ENCODE data around the gene MCTP2. TPM values are rescaled to one million over a fixed set of nuclear protein-coding genes. Genes with fewer than 3 reads are reported as not detected.

MCTP2 gene
- total RNA-seq, 5 donors from 2014 or later (not counting 1 experiment from before 2014, with no cell fraction given), result 16.0 to 31.3 (median 22.4) TPM

- peaks cover 34 to 39% of the 10 kb centered on the region in 2 donors for H3K27me3 Mint-ChIP-seq
Observed at GRCh38 chr15:94212291-94212690, 19.1 kb upstream of the MCTP2 start.

GRCh38 chr15:94225616-94226015, 5.7 kb upstream of the MCTP2 start:
- H3K4me3 ChIP-seq (ENCODE audit: control insufficient read depth in 1 of 2, extremely low read depth in 1 of 2, low read length in 1 of 2), result no peak overlapping the region
- peaks cover 9 to 11% of the 10 kb centered on the region in 2 experiments for H3K4me1 ChIP-seq (ENCODE audit: control insufficient read depth in 1 of 2, extremely low read depth in 1 of 2, insufficient read depth in 2 of 2, low read length in 2 of 2)
- H3K9me3 ChIP-seq, result no peaks in the 10 kb centered on the region
- H3K36me3 Mint-ChIP-seq, result no peaks in the 10 kb centered on the region
- ChIA-PET POLR2A (no interaction called here), CTCF (no interaction called here)
- H3K9me3 Mint-ChIP-seq, result peaks cover 0 to 8% (median 0%) of the 10 kb centered on the region in 3 donors
- H3K4me3 Mint-ChIP-seq, result no peak overlapping the region
- H3K27me3 ChIP-seq (replicated peaks in 1 of 2; ENCODE audit: control insufficient read depth in 2 of 2, extremely low read depth in 1 of 2, insufficient read depth in 2 of 2, low read length in 1 of 2), result no peaks in the 10 kb centered on the region
- H3K4me1 Mint-ChIP-seq, result peaks cover 14 to 23% (median 17%) of the 10 kb centered on the region in 3 donors
- H3K36me3 ChIP-seq (ENCODE audit: control insufficient read depth in 2 of 2, extremely low read depth in 1 of 2, insufficient read depth in 1 of 2, low read length in 1 of 2), result no peaks in the 10 kb centered on the region
- no peak overlapping the region for H3K27ac Mint-ChIP-seq
- H3K27ac ChIP-seq (ENCODE audit: low read length), result no peak overlapping the region
- DNase-seq (no peak), ATAC-seq (replicated peaks in 1 of 4) (no peak)
- WGBS (ENCODE audit: insufficient coverage), result no CpG with 5 or more reads among the region's 2 CpGs
- peaks cover 0 to 4% of the 10 kb centered on the region in 2 donors for H3K27me3 Mint-ChIP-seq

More at GRCh38 chr15:94212291-94212690, 19.1 kb upstream of the MCTP2 start:
- Mint-ChIP-seq H3K9me3 (no peaks in the 10 kb centered on the region), H3K36me3 (no peaks in the 10 kb centered on the region), H3K4me3 (no peak overlapping the region), H3K4me1 (no peaks in the 10 kb centered on the region), H3K27ac (no peak overlapping the region)
- ATAC-seq (replicated peaks in 1 of 4) (no peak), DNase-seq (no peak)
- Histone ChIP-seq H3K4me3 (ENCODE audit: control insufficient read depth in 1 of 2, extremely low read depth in 1 of 2, low read length in 1 of 2) (no peak overlapping the region), H3K27me3 (replicated peaks in 1 of 2; ENCODE audit: control insufficient read depth in 2 of 2, extremely low read depth in 1 of 2, insufficient read depth in 2 of 2, low read length in 1 of 2) (peaks cover 0 to 6% of the 10 kb centered on the region in 2 experiments), H3K9me3 (no peaks in the 10 kb centered on the region), H3K27ac (ENCODE audit: low read length) (no peak overlapping the region), H3K36me3 (ENCODE audit: control insufficient read depth in 2 of 2, extremely low read depth in 1 of 2, insufficient read depth in 1 of 2, low read length in 1 of 2) (no peaks in the 10 kb centered on the region), H3K4me1 (ENCODE audit: control insufficient read depth in 1 of 2, extremely low read depth in 1 of 2, insufficient read depth in 2 of 2, low read length in 2 of 2) (no peaks in the 10 kb centered on the region)
- WGBS (ENCODE audit: insufficient coverage), result 87% methylated on average over 3 of the region's 5 CpGs
- POLR2A ChIA-PET, result no interaction called here
- CTCF ChIA-PET, result no interaction called here

GRCh38 chr15:94228611-94229010, 2.8 kb upstream of the MCTP2 start:
- WGBS (ENCODE audit: insufficient coverage), result no CpG with 5 or more reads among the region's 2 CpGs
- no peak overlapping the region for H3K27ac Mint-ChIP-seq
- H3K27ac ChIP-seq (ENCODE audit: low read length), result no peak overlapping the region
- no peaks in the 10 kb centered on the region for H3K36me3 ChIP-seq (ENCODE audit: control insufficient read depth in 2 of 2, extremely low read depth in 1 of 2, insufficient read depth in 1 of 2, low read length in 1 of 2)
- peaks cover 0 to 4% of the 10 kb centered on the region in 2 donors for H3K27me3 Mint-ChIP-seq
- no peaks in the 10 kb centered on the region for H3K9me3 ChIP-seq
- peaks cover 9 to 26% of the 10 kb centered on the region in 2 experiments for H3K4me1 ChIP-seq (ENCODE audit: control insufficient read depth in 1 of 2, extremely low read depth in 1 of 2, insufficient read depth in 2 of 2, low read length in 2 of 2)
- DNase-seq, result no peak
- no peak for ATAC-seq (replicated peaks in 1 of 4)
- H3K4me3 Mint-ChIP-seq, result no peak overlapping the region
- H3K36me3 Mint-ChIP-seq, result no peaks in the 10 kb centered on the region
- POLR2A ChIA-PET, result no interaction called here
- peaks cover 30 to 48% (median 38%) of the 10 kb centered on the region in 3 donors for H3K4me1 Mint-ChIP-seq
- CTCF ChIA-PET, result interaction anchor here in 1 of 2 donors (1.0 to 4.4 kb wide), 2 partner anchors 96 to 109 kb away, joined by 3 to 25 read pairs; no protein-coding TSS in a partner anchor
- peaks cover 0 to 1% (median 0%) of the 10 kb centered on the region in 3 donors for H3K9me3 Mint-ChIP-seq
- no peak overlapping the region for H3K4me3 ChIP-seq (ENCODE audit: control insufficient read depth in 1 of 2, extremely low read depth in 1 of 2, low read length in 1 of 2)
- H3K27me3 ChIP-seq (replicated peaks in 1 of 2; ENCODE audit: control insufficient read depth in 2 of 2, extremely low read depth in 1 of 2, insufficient read depth in 2 of 2, low read length in 1 of 2), result no peaks in the 10 kb centered on the region

GRCh38 chr15:94229591-94230369, 1.6 kb upstream of the MCTP2 start:
- H3K9me3 ChIP-seq, result no peaks in the 10 kb centered on the region
- ChIA-PET POLR2A (interaction anchor here in 1 of 2 donors (0.7 to 1.4 kb wide), 2 partner anchors 33 to 76 kb away, joined by 3 read pairs; no protein-coding TSS in a partner anchor), CTCF (interaction anchor here in 1 of 2 donors (0.6 to 4.4 kb wide), 8 partner anchors 9 to 1142 kb away, joined by 3 to 25 read pairs (median 4); no protein-coding TSS in a partner anchor)
- no peaks in the 10 kb centered on the region for H3K27me3 ChIP-seq (replicated peaks in 1 of 2; ENCODE audit: control insufficient read depth in 2 of 2, extremely low read depth in 1 of 2, insufficient read depth in 2 of 2, low read length in 1 of 2)
- 0% methylated on average over 3 of the region's 10 CpGs for WGBS (ENCODE audit: insufficient coverage)
- H3K36me3 ChIP-seq (ENCODE audit: control insufficient read depth in 2 of 2, extremely low read depth in 1 of 2, insufficient read depth in 1 of 2, low read length in 1 of 2), result no peaks in the 10 kb centered on the region
- peak in 3 of 4 experiments; percentile 14 to 35 (median 15) for ATAC-seq (replicated peaks in 1 of 4)
- H3K4me3 ChIP-seq (ENCODE audit: control insufficient read depth in 1 of 2, extremely low read depth in 1 of 2, low read length in 1 of 2), result peak overlapping the region in 1 of 2 donors; percentile 59
- H3K9me3 Mint-ChIP-seq, result no peaks in the 10 kb centered on the region
- no peaks in the 10 kb centered on the region for H3K27me3 Mint-ChIP-seq
- peak overlapping the region; percentile 90 to 91 for H3K27ac Mint-ChIP-seq
- H3K36me3 Mint-ChIP-seq, result no peaks in the 10 kb centered on the region
- peak overlapping the region; percentile 88 to 94 (median 91) for H3K4me3 Mint-ChIP-seq
- H3K4me1 ChIP-seq (ENCODE audit: control insufficient read depth in 1 of 2, extremely low read depth in 1 of 2, insufficient read depth in 2 of 2, low read length in 2 of 2), result peaks cover 9 to 26% of the 10 kb centered on the region in 2 experiments
- H3K4me1 Mint-ChIP-seq, result peaks cover 30 to 58% (median 43%) of the 10 kb centered on the region in 3 donors
- H3K27ac ChIP-seq (ENCODE audit: low read length), result peak overlapping the region; percentile 87
- DNase-seq, result peak in 31 of 35 experiments; percentile 5 to 75 (median 31)

GRCh38 chr15:94230431-94230882, 904 bp upstream of the MCTP2 start:
- DNase-seq, result no peak
- Mint-ChIP-seq H3K4me3 (peak overlapping the region; percentile 88 to 94 (median 91)), H3K36me3 (no peaks in the 10 kb centered on the region), H3K9me3 (no peaks in the 10 kb centered on the region), H3K4me1 (peaks cover 31 to 62% (median 44%) of the 10 kb centered on the region in 3 donors), H3K27ac (peak overlapping the region; percentile 91 to 93), H3K27me3 (no peaks in the 10 kb centered on the region)
- no peaks in the 10 kb centered on the region for H3K36me3 ChIP-seq (ENCODE audit: control insufficient read depth in 2 of 2, extremely low read depth in 1 of 2, insufficient read depth in 1 of 2, low read length in 1 of 2)
- no peak for ATAC-seq (replicated peaks in 1 of 4)
- WGBS (ENCODE audit: insufficient coverage), result 27% methylated on average over 6 of the region's 11 CpGs
- ChIA-PET POLR2A (interaction anchor here in 1 of 2 donors (0.7 to 1.4 kb wide), 2 partner anchors 32 to 75 kb away, joined by 3 read pairs; no protein-coding TSS in a partner anchor), CTCF (interaction anchor here in 1 of 2 donors (0.8 to 4.4 kb wide), 5 partner anchors 9 to 1143 kb away, joined by 3 to 25 read pairs (median 4); no protein-coding TSS in a partner anchor)
- peak overlapping the region; percentile 59 to 72 for H3K4me3 ChIP-seq (ENCODE audit: control insufficient read depth in 1 of 2, extremely low read depth in 1 of 2, low read length in 1 of 2)
- H3K27me3 ChIP-seq (replicated peaks in 1 of 2; ENCODE audit: control insufficient read depth in 2 of 2, extremely low read depth in 1 of 2, insufficient read depth in 2 of 2, low read length in 1 of 2), result no peaks in the 10 kb centered on the region
- no peaks in the 10 kb centered on the region for H3K9me3 ChIP-seq
- peaks cover 9 to 26% of the 10 kb centered on the region in 2 experiments for H3K4me1 ChIP-seq (ENCODE audit: control insufficient read depth in 1 of 2, extremely low read depth in 1 of 2, insufficient read depth in 2 of 2, low read length in 2 of 2)
- peak overlapping the region; percentile 87 for H3K27ac ChIP-seq (ENCODE audit: low read length)

- no peaks in the 10 kb centered on the region for H3K9me3 ChIP-seq
- WGBS (ENCODE audit: insufficient coverage), result 22% methylated on average over 18 of the region's 25 CpGs
- H3K27ac ChIP-seq (ENCODE audit: low read length), result peak overlapping the region; percentile 48
- H3K27me3 Mint-ChIP-seq, result no peaks in the 10 kb centered on the region
- ATAC-seq (replicated peaks in 1 of 4) (peak; percentile 10 to 19 (median 11)), DNase-seq (peak in 6 of 35 experiments; percentile 4 to 15 (median 4))
- POLR2A ChIA-PET, result no interaction called here
- H3K4me3 Mint-ChIP-seq, result peak overlapping the region; percentile 88 to 94 (median 91)
- H3K4me1 ChIP-seq (ENCODE audit: control insufficient read depth in 1 of 2, extremely low read depth in 1 of 2, insufficient read depth in 2 of 2, low read length in 2 of 2), result peaks cover 9 to 26% of the 10 kb centered on the region in 2 experiments
- no peaks in the 10 kb centered on the region for H3K36me3 Mint-ChIP-seq
- no peaks in the 10 kb centered on the region for H3K36me3 ChIP-seq (ENCODE audit: control insufficient read depth in 2 of 2, extremely low read depth in 1 of 2, insufficient read depth in 1 of 2, low read length in 1 of 2)
- H3K4me3 ChIP-seq (ENCODE audit: control insufficient read depth in 1 of 2, extremely low read depth in 1 of 2, low read length in 1 of 2), result peak overlapping the region; percentile 59 to 72
- no peaks in the 10 kb centered on the region for H3K27me3 ChIP-seq (replicated peaks in 1 of 2; ENCODE audit: control insufficient read depth in 2 of 2, extremely low read depth in 1 of 2, insufficient read depth in 2 of 2, low read length in 1 of 2)
- no peaks in the 10 kb centered on the region for H3K9me3 Mint-ChIP-seq
- H3K27ac Mint-ChIP-seq, result peak overlapping the region; percentile 21 to 54
- CTCF ChIA-PET, result interaction anchor here in 1 of 2 donors (1.0 to 4.4 kb wide), 3 partner anchors 10 to 92 kb away, joined by 3 to 25 read pairs (median 8); no protein-coding TSS in a partner anchor
- H3K4me1 Mint-ChIP-seq, result peaks cover 44 to 76% (median 50%) of the 10 kb centered on the region in 3 donors
Observed at GRCh38 chr15:94231723-94232468, 535 bp downstream of the MCTP2 start.
